ENCODE measurements around the gene BRD7.

The BRD7 gene

GRCh38 chr16:50368410-50369132 is at the start of gene BRD7:
TSS of gene BRD7 (minus strand) at chr16:50368988. CDS start at chr16:50368774, 214 bp downstream.
- TF ChIP-seq, protein P1, sequence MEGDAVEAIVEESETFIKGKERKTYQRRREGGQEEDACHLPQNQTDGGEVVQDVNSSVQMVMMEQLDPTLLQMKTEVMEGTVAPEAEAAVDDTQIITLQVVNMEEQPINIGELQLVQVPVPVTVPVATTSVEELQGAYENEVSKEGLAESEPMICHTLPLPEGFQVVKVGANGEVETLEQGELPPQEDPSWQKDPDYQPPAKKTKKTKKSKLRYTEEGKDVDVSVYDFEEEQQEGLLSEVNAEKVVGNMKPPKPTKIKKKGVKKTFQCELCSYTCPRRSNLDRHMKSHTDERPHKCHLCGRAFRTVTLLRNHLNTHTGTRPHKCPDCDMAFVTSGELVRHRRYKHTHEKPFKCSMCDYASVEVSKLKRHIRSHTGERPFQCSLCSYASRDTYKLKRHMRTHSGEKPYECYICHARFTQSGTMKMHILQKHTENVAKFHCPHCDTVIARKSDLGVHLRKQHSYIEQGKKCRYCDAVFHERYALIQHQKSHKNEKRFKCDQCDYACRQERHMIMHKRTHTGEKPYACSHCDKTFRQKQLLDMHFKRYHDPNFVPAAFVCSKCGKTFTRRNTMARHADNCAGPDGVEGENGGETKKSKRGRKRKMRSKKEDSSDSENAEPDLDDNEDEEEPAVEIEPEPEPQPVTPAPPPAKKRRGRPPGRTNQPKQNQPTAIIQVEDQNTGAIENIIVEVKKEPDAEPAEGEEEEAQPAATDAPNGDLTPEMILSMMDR (IDR thresholded peaks at IDR 0.05) = no peak
- H3K4me1 Mint-ChIP-seq = peaks cover 53% of the 10 kb centered on the region
- H3K4me3 Mint-ChIP-seq = peak within 1 kb of the TSS; percentile 95

GRCh38 chr16:50416388-50416787 is 47.6 kb upstream of the BRD7 start:
- Mint-ChIP-seq H3K9me3 (peaks cover 83% of the 10 kb centered on the region), H3K4me3 (no peak overlapping the region), H3K27ac (no peak overlapping the region), H3K4me1 (no peaks in the 10 kb centered on the region), H3K27me3 (ENCODE audit: low read depth, poor library complexity) (no peaks in the 10 kb centered on the region), H3K36me3 (ENCODE audit: low read depth) (peaks cover 37% of the 10 kb centered on the region)
- DNase-seq = no peak
- TF ChIP-seq, protein P1 (IDR thresholded peaks at IDR 0.05) = no peak

More at GRCh38 chr16:50368410-50369132, at the start of gene BRD7:
- Mint-ChIP-seq H3K9me3 (no peaks in the 10 kb centered on the region), H3K36me3 (ENCODE audit: low read depth) (peaks cover 20% of the 10 kb centered on the region), H3K27ac (peak within 1 kb of the TSS; percentile 79), H3K27me3 (ENCODE audit: low read depth, poor library complexity) (peaks cover 3% of the 10 kb centered on the region)
- DNase-seq = peak; percentile 78

DNA sequence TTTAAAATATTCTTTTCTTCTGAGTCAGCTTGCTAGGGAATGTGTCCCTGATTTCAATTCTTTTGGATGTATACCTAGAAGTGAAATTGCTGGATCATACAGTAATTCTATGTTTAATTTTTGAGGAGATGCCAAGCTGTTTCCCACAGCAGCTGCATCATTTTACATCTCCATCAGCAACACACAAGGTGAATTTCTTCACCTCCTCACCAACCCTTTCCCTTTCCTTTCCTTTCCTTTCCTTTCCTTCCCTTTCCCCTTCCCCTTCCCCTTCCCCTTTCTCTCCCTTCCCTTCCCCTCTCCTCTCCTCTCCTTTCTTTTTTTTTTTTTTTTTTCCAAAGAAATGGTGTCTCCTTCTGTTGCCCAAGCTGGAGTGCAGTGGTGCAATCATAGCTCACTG is 45.4 kb upstream of the BRD7 start:
- Mint-ChIP-seq H3K4me3 (no peak overlapping the region), H3K27ac (no peak overlapping the region), H3K27me3 (ENCODE audit: low read depth, poor library complexity) (no peaks in the 10 kb centered on the region), H3K36me3 (ENCODE audit: low read depth) (peaks cover 28% of the 10 kb centered on the region), H3K9me3 (peaks cover 78% of the 10 kb centered on the region), H3K4me1 (no peaks in the 10 kb centered on the region)
- TF ChIP-seq, protein P1 (IDR thresholded peaks at IDR 0.05) = no peak
- DNase-seq = no peak

GRCh38 chr16:50411034-50411433 is 42.2 kb upstream of the BRD7 start:
- H3K9me3 Mint-ChIP-seq = peaks cover 59% of the 10 kb centered on the region
- no peak overlapping the region for H3K27ac Mint-ChIP-seq
- H3K27me3 Mint-ChIP-seq (ENCODE audit: low read depth, poor library complexity) = no peaks in the 10 kb centered on the region
- peaks cover 8% of the 10 kb centered on the region for H3K4me1 Mint-ChIP-seq
- no peak overlapping the region for H3K4me3 Mint-ChIP-seq
- H3K36me3 Mint-ChIP-seq (ENCODE audit: low read depth) = peaks cover 16% of the 10 kb centered on the region
- DNase-seq = no peak
- TF ChIP-seq, protein P1 (IDR thresholded peaks at IDR 0.05) = no peak

- peaks cover 41% of the 10 kb centered on the region for H3K9me3 Mint-ChIP-seq
- no peak for DNase-seq
- no peak overlapping the region for H3K27ac Mint-ChIP-seq
- peaks cover 12% of the 10 kb centered on the region for H3K36me3 Mint-ChIP-seq (ENCODE audit: low read depth)
- H3K4me3 Mint-ChIP-seq = no peak overlapping the region
- no peaks in the 10 kb centered on the region for H3K27me3 Mint-ChIP-seq (ENCODE audit: low read depth, poor library complexity)
- H3K4me1 Mint-ChIP-seq = peaks cover 8% of the 10 kb centered on the region
- TF ChIP-seq, protein P1 (IDR thresholded peaks at IDR 0.05) = no peak
These were observed 39.3 kb upstream of the BRD7 start for GRCh38 chr16:50408001-50408561.

GRCh38 chr16:50407351-50407750 is 38.6 kb upstream of the BRD7 start:
- H3K27me3 Mint-ChIP-seq (ENCODE audit: low read depth, poor library complexity) = no peaks in the 10 kb centered on the region
- H3K36me3 Mint-ChIP-seq (ENCODE audit: low read depth) = peaks cover 12% of the 10 kb centered on the region
- TF ChIP-seq, protein P1 (IDR thresholded peaks at IDR 0.05) = no peak
- peaks cover 39% of the 10 kb centered on the region for H3K9me3 Mint-ChIP-seq
- no peak overlapping the region for H3K4me3 Mint-ChIP-seq
- H3K4me1 Mint-ChIP-seq = peaks cover 14% of the 10 kb centered on the region
- H3K27ac Mint-ChIP-seq = no peak overlapping the region
- no peak for DNase-seq

Data from nephron progenitor cell (in vitro differentiated cells).